ENCODE data around the gene SDHAF2. TPM values are rescaled to one million over a fixed set of nuclear protein-coding genes. Genes with fewer than 3 reads are reported as not detected.

Gene SDHAF2
- total RNA-seq, 1 experiment from 2014 or later = 34.0 TPM

DNA sequence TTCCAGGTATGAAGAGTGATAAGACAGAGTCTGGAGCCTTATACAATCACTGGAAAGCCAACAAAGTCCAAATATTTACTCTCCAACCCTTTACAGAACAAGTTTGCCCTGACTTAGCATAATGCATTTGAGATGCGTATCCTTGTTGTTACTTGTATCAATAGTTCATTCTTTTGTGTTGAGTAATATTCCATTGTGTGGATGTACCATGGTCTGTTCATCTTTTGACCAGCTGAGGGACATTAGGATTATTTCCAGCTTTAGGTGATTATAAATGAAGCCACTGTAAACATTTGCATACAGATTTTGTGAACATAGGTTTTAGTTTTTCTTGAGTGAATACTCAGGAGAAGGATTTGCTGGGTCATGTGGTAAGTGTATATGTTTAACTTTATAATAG is 9.7 kb downstream of the SDHAF2 start:
- ATAC-seq (no peak), DNase-seq (ENCODE audit: low read depth, low spot score) (no peak)
- TF ChIP-seq SRF (IDR thresholded peaks at IDR 0.05; ENCODE audit: low read depth) (no peak), ZFX (IDR thresholded peaks at IDR 0.05) (no peak), EZH2phosphoT487 (IDR thresholded peaks at IDR 0.05; ENCODE audit: borderline replicate concordance) (no peak), FOSL1 (IDR thresholded peaks at IDR 0.05; ENCODE audit: low read depth) (no peak), ELF1 (IDR thresholded peaks at IDR 0.05; ENCODE audit: borderline replicate concordance, low read depth) (no peak), POLR2A (IDR thresholded peaks at IDR 0.05; ENCODE audit: borderline replicate concordance, extremely low read depth, insufficient read depth, insufficient read length) (no peak), CEBPB (IDR thresholded peaks at IDR 0.05; ENCODE audit: low read depth) (no peak), RAD21 (IDR thresholded peaks at IDR 0.05; ENCODE audit: low read depth) (no peak)
- TF ChIP-seq, protein P1, sequence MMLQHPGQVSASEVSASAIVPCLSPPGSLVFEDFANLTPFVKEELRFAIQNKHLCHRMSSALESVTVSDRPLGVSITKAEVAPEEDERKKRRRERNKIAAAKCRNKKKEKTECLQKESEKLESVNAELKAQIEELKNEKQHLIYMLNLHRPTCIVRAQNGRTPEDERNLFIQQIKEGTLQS (IDR thresholded peaks at IDR 0.05) = no peak
- TF ChIP-seq, protein P2, sequence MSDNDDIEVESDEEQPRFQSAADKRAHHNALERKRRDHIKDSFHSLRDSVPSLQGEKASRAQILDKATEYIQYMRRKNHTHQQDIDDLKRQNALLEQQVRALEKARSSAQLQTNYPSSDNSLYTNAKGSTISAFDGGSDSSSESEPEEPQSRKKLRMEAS (IDR thresholded peaks at IDR 0.05) = no peak
- TF ChIP-seq, protein P3, sequence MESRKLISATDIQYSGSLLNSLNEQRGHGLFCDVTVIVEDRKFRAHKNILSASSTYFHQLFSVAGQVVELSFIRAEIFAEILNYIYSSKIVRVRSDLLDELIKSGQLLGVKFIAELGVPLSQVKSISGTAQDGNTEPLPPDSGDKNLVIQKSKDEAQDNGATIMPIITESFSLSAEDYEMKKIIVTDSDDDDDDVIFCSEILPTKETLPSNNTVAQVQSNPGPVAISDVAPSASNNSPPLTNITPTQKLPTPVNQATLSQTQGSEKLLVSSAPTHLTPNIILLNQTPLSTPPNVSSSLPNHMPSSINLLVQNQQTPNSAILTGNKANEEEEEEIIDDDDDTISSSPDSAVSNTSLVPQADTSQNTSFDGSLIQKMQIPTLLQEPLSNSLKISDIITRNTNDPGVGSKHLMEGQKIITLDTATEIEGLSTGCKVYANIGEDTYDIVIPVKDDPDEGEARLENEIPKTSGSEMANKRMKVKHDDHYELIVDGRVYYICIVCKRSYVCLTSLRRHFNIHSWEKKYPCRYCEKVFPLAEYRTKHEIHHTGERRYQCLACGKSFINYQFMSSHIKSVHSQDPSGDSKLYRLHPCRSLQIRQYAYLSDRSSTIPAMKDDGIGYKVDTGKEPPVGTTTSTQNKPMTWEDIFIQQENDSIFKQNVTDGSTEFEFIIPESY (IDR thresholded peaks at IDR 0.05; ENCODE audit: extremely low read depth, insufficient replicate concordance, low read length) = no peak
- Histone ChIP-seq H2AFZ (ENCODE audit: low read depth, low read length, poor library complexity, severe bottlenecking) (no peak overlapping the region), H3K9me2 (ENCODE audit: insufficient read depth) (no peaks in the 10 kb centered on the region), H3K4me3 (replicated peaks in 1 of 2; ENCODE audit: low read depth in 1 of 2, low read length in 2 of 2) (no peak overlapping the region), H3K27me3 (ENCODE audit: insufficient read depth, low read length) (no peaks in the 10 kb centered on the region), H4K20me1 (ENCODE audit: insufficient read depth) (peaks cover 19% of the 10 kb centered on the region; the same call in 1 of the 2 replicates), H3K4me2 (ENCODE audit: low read length) (no peak overlapping the region), H3K9me3 (ENCODE audit: control insufficient read depth in 1 of 2, insufficient read depth in 1 of 2, low read depth in 1 of 2, low read length in 2 of 2) (no peaks in the 10 kb centered on the region), H3K9ac (ENCODE audit: low read length) (no peak overlapping the region), H3K36me3 (ENCODE audit: control insufficient read depth in 1 of 2, insufficient read depth in 2 of 2, low read length in 2 of 2) (peaks cover 24 to 46% of the 10 kb centered on the region in 2 experiments), H3K27ac (ENCODE audit: low read depth, low read length) (no peak overlapping the region), H3K4me1 (ENCODE audit: control insufficient read depth in 1 of 2, insufficient read depth in 2 of 2, low read length in 2 of 2) (peaks cover 0 to 5% of the 10 kb centered on the region in 2 experiments; a peak in 2 of 4 replicates), H3K79me2 (ENCODE audit: insufficient read depth, low read length) (peaks cover 91% of the 10 kb centered on the region)
- CTCF ChIA-PET = no interaction called here
- RAD21 ChIA-PET (ENCODE audit: low non-redundant PET in 1 of 2, low total read pairs in 2 of 2, uncharacterized antibody in 2 of 2, unreplicated experiment in 2 of 2) = no interaction called here
- TSS peak; percentile 5 for BruUV-seq (replicated peaks)
- intact Hi-C loops (cut with micrococcal nuclease) = no loop called here
- POLR2A ChIA-PET = no interaction called here
